Lower lobe of right lung (tissue), 2 donors: ENCODE measurements around the gene URGCP. TPM values are rescaled to one million over a fixed set of nuclear protein-coding genes. Genes with fewer than 3 reads are reported as not detected.

Source experiments
- ATAC-seq, 2 donors: fragments of 200-7000 bp; cut with Tn5 transposase; one replicate each; pipeline ENCODE4 v1.9.1; 2020 to 2022; ENCODE audit warnings: mild to moderate bottlenecking in 2 of 2, moderate library complexity in 2 of 2
- DNase-seq: peaks from one replicate; pipeline ENCODE4 v3.0.0-alpha.2; 2020
- H3K27ac ChIP-seq: fragments of 200-600 bp; one replicate; pipeline ENCODE4 v1.8.0; 2022
- H3K27me3 ChIP-seq: fragments of 200-600 bp; one replicate; pipeline ENCODE4 v1.8.0; 2022; ENCODE audit warnings: low read depth
- H3K36me3 ChIP-seq: fragments of 200-600 bp; one replicate; pipeline ENCODE4 v1.8.0; 2022; ENCODE audit warnings: mild to moderate bottlenecking
- H3K4me1 ChIP-seq: fragments of 200-600 bp; one replicate; pipeline ENCODE4 v1.8.0; 2022
- H3K4me3 ChIP-seq: fragments of 200-600 bp; one replicate; pipeline ENCODE4 v1.8.0; 2022; ENCODE audit warnings: mild to moderate bottlenecking
- H3K9me3 ChIP-seq: fragments of 200-600 bp; one replicate; pipeline ENCODE4 v1.8.0; 2022
- CTCF ChIP-seq: fragments of 200-600 bp; IDR thresholded peaks from one replicate; pipeline ENCODE4 v1.8.0; 2022; ENCODE audit warnings: antibody characterized with exemption, mild to moderate bottlenecking
- intact Hi-C: fragments of 100-400 bp; cut with DNase I; formaldehyde crosslinking; loops from one replicate; pipeline ENCODE4 v1.11.0; 2022
- long read RNA-seq: library from polyadenylated mRNA; unstranded; transcript quantifications from one replicate; pipeline ENCODE4 v2.0.0, GENCODE V29; 2021
- total RNA-seq: library from RNA; stranded (reverse); fragmentation: NEBNext Ultra II Directional; extraction: Animal tissue kit (Norgen Biotek cat#: 25700); gene quantifications from one replicate; pipeline ENCODE4 v1.2.1, GENCODE V29; 2021
- donor health status: DM: no; HTN: yes; CAD: no; lungs with severe emphysema.

URGCP gene
- 26.1 TPM for total RNA-seq
- long read RNA-seq, full-length matches to known transcripts: 45 of 60 reads
- long read RNA-seq, partial matches to known transcripts: 2 of 60 reads
- long read RNA-seq, other reads (novel, unspliced or antisense): 13 of 60 reads

GRCh38 chr7:43906331-43907010 is at the start of gene URGCP:
URGCP (minus strand) TSS chr7:43906596; CDS start chr7:43906575, 21 bp downstream.
- Histone ChIP-seq H3K27me3 (no peaks in the 10 kb centered on the region), H3K4me1 (peaks cover 28% of the 10 kb centered on the region), H3K9me3 (no peaks in the 10 kb centered on the region), H3K36me3 (no peaks in the 10 kb centered on the region), H3K4me3 (peak within 1 kb of the TSS; percentile 78), H3K27ac (peak within 1 kb of the TSS; percentile 84)
- TF ChIP-seq CTCF: no peak
- peak; percentile 70 for DNase-seq
- ATAC-seq: peak; percentile 87 to 90
- intact Hi-C loops: no loop called here

GRCh38 chr7:43956027-43956426 is 49.6 kb upstream of the URGCP start:
- H3K9me3 ChIP-seq: no peaks in the 10 kb centered on the region
- no peaks in the 10 kb centered on the region for H3K4me1 ChIP-seq
- H3K27ac ChIP-seq: no peak overlapping the region
- ATAC-seq: no peak
- intact Hi-C loops: no loop called here
- no peak for DNase-seq
- no peaks in the 10 kb centered on the region for H3K27me3 ChIP-seq
- peaks cover 40% of the 10 kb centered on the region for H3K36me3 ChIP-seq
- H3K4me3 ChIP-seq: no peak overlapping the region
- TF ChIP-seq CTCF: no peak

- H3K9me3 ChIP-seq: no peaks in the 10 kb centered on the region
- intact Hi-C loops: no loop called here
- no peak for ATAC-seq
These were observed 48.3 kb upstream of the URGCP start for GRCh38 chr7:43954524-43955228.

GRCh38 chr7:43953071-43953470 is 46.7 kb upstream of the URGCP start:
- Histone ChIP-seq H3K27ac (no peak overlapping the region), H3K27me3 (no peaks in the 10 kb centered on the region), H3K4me1 (no peaks in the 10 kb centered on the region), H3K4me3 (no peak overlapping the region), H3K36me3 (peaks cover 70% of the 10 kb centered on the region), H3K9me3 (no peaks in the 10 kb centered on the region)
- ATAC-seq: no peak
- DNase-seq: no peak
- intact Hi-C loops: no loop called here
- TF ChIP-seq CTCF: no peak

More at GRCh38 chr7:43954524-43955228, 48.3 kb upstream of the URGCP start:
- H3K27ac ChIP-seq: no peak overlapping the region
- peak; percentile 30 for TF ChIP-seq CTCF
- H3K27me3 ChIP-seq: no peaks in the 10 kb centered on the region
- peaks cover 54% of the 10 kb centered on the region for H3K36me3 ChIP-seq
- no peak for DNase-seq
- H3K4me3 ChIP-seq: no peak overlapping the region
- H3K4me1 ChIP-seq: no peaks in the 10 kb centered on the region

- H3K4me3 ChIP-seq: no peak overlapping the region
- TF ChIP-seq CTCF: no peak
- H3K27ac ChIP-seq: no peak overlapping the region
- no peak for ATAC-seq
- H3K27me3 ChIP-seq: no peaks in the 10 kb centered on the region
- H3K9me3 ChIP-seq: no peaks in the 10 kb centered on the region
- no peak for DNase-seq
- H3K4me1 ChIP-seq: no peaks in the 10 kb centered on the region
- peaks cover 70% of the 10 kb centered on the region for H3K36me3 ChIP-seq
- intact Hi-C loops: no loop called here
These were observed 45.6 kb upstream of the URGCP start for GRCh38 chr7:43952028-43952427.
